SK-MEL-5 (cell line): ENCODE data around the gene TENM4. TPM values are rescaled to one million over a fixed set of nuclear protein-coding genes. Genes with fewer than 3 reads are reported as not detected.
"Not testable (repeated sequence)": the region's sequence is repeated elsewhere in the genome, so short reads cannot be mapped to it uniquely, and the experiment has no call there.

Experiments
- DNase-seq: peaks from one replicate; pipeline ENCODE4 v3.0.0-alpha.2; 2016; ENCODE audit warnings: low read depth, low spot score
- in situ Hi-C: cut with HindIII; loops from 2 replicates; pipeline ENCODE4 v1.10.0; 2016; ENCODE audit warnings: low sequenced_read_pairs, high pct_unique_total_duplicates, low pct_unique_long_range_greater_than_20kb
- total RNA-seq: library from RNA; depleted of rRNA; stranded (reverse); fragments of >200 nt; shearing (Covaris generic); gene quantifications from 2 replicates; pipeline ENCODE4 v1.2.3, GENCODE V29; 2014

The TENM4 gene
- total RNA-seq, 1 experiment from 2014 or later = 0.08 TPM

GRCh38 chr11:79006854-79007253 is 434.0 kb downstream of the TENM4 start:
- no peak for DNase-seq
- in situ Hi-C loops = no loop called here

- in situ Hi-C loops = no loop called here
- DNase-seq = no peak
Measured at GRCh38 chr11:78996007-78996406, 444.8 kb downstream of the TENM4 start.

- in situ Hi-C loops = no loop called here
- no peak for DNase-seq
Measured at GRCh38 chr11:78995171-78995570, 445.7 kb downstream of the TENM4 start.

- DNase-seq = no peak
- in situ Hi-C loops = no loop called here
Measured at GRCh38 chr11:78993802-78994430, 446.9 kb downstream of the TENM4 start.

GRCh38 chr11:78991681-78992080 is 449.1 kb downstream of the TENM4 start:
- in situ Hi-C loops = no loop called here
- DNase-seq = no peak

GRCh38 chr11:78990261-78990660 is 450.6 kb downstream of the TENM4 start:
- in situ Hi-C loops = no loop called here
- DNase-seq = no peak

GRCh38 chr11:78987748-78988147 is 453.1 kb downstream of the TENM4 start:
- in situ Hi-C loops = no loop called here

GRCh38 chr11:78986305-78986704 is 454.5 kb downstream of the TENM4 start:
- DNase-seq = no peak
- in situ Hi-C loops = no loop called here

More at GRCh38 chr11:78987748-78988147, 453.1 kb downstream of the TENM4 start:
- no peak for DNase-seq

GRCh38 chr11:78985663-78986062 is 455.2 kb downstream of the TENM4 start:
- in situ Hi-C loops = no loop called here
- DNase-seq = no peak

- DNase-seq = no peak
- in situ Hi-C loops = no loop called here
Measured at GRCh38 chr11:78982473-78982872, 458.4 kb downstream of the TENM4 start.

GRCh38 chr11:78981153-78981552 is 459.7 kb downstream of the TENM4 start:
- in situ Hi-C loops = no loop called here
- DNase-seq = no peak

GRCh38 chr11:78978831-78979230 is 462.0 kb downstream of the TENM4 start:
- no peak for DNase-seq
- in situ Hi-C loops = no loop called here

GRCh38 chr11:78977848-78978247 is 463.0 kb downstream of the TENM4 start:
- DNase-seq, in situ Hi-C loops: not testable (repeated sequence)

GRCh38 chr11:78977009-78977408 is 463.8 kb downstream of the TENM4 start:
- DNase-seq = no peak
- in situ Hi-C loops = no loop called here

- in situ Hi-C loops = no loop called here
Measured at GRCh38 chr11:78975081-78975480, 465.7 kb downstream of the TENM4 start.

GRCh38 chr11:78973876-78974275 is 467.0 kb downstream of the TENM4 start:
- in situ Hi-C loops = no loop called here
- DNase-seq = no peak

More at GRCh38 chr11:78975081-78975480, 465.7 kb downstream of the TENM4 start:
- DNase-seq = no peak

GRCh38 chr11:78972590-78972989 is 468.2 kb downstream of the TENM4 start:
- in situ Hi-C loops = no loop called here

GRCh38 chr11:78972177-78972576 is 468.7 kb downstream of the TENM4 start:
- in situ Hi-C loops = no loop called here
- no peak for DNase-seq

More at GRCh38 chr11:78972590-78972989, 468.2 kb downstream of the TENM4 start:
- DNase-seq = no peak

- no peak for DNase-seq
- in situ Hi-C loops = no loop called here
Measured at GRCh38 chr11:78967811-78968210, 473.0 kb downstream of the TENM4 start.

- DNase-seq = no peak
- in situ Hi-C loops = no loop called here
Measured at GRCh38 chr11:78965432-78965831, 475.4 kb downstream of the TENM4 start.
